Peyer's patch (tissue), 4 donors: Measurements from ENCODE around the gene ENTPD6. TPM values are rescaled to one million over a fixed set of nuclear protein-coding genes. Genes with fewer than 3 reads are reported as not detected.

ENCODE experiments used
- DNase-seq, 3 donors: peaks; one replicate each; pipeline ENCODE4 v3.0.0-alpha.2; 2017 to 2019
- H3K27ac ChIP-seq, 4 donors: fragments of 200-600 bp; sonication (generic); one replicate each; pipeline ENCODE4 v1.5.1; 2016 to 2019
- H3K27me3 ChIP-seq, 2 donors: fragments of 200-600 bp; sonication (generic); one replicate each; pipeline ENCODE4 v1.5.1; 2019
- H3K36me3 ChIP-seq, 3 donors: fragments of 200-600 bp; sonication (generic); one replicate each; pipeline ENCODE4 v1.5.1; 2016 to 2019
- H3K4me1 ChIP-seq, 4 donors: fragments of 200-600 bp; sonication (generic); one replicate each; pipeline ENCODE4 v1.5.1; 2016 to 2019
- H3K4me3 ChIP-seq, 4 donors: fragments of 200-600 bp; sonication (generic); 1 replicate in 3 of 4; 2 replicates in 1 of 4; pipeline ENCODE4 v1.5.1; 2016 to 2019; ENCODE audit warnings: mild to moderate bottlenecking in 1 of 4
- H3K9me3 ChIP-seq, 4 donors: fragments of 200-600 bp; sonication (generic); one replicate each; pipeline ENCODE4 v1.5.1; 2016 to 2019; ENCODE audit warnings: mild to moderate bottlenecking in 1 of 4
- CTCF ChIP-seq, 6 experiments: fragments of 450-650 bp in 4 of 6; fragments of 200-600 bp in 2 of 6; sonication (generic) in 1 of 6; IDR thresholded peaks; one replicate each; pipeline ENCODE4 v1.5.1; 2017 to 2019; ENCODE audit warnings: antibody characterized with exemption in 6 of 6, mild to moderate bottlenecking in 3 of 6, moderate library complexity in 1 of 6
- POLR2A ChIP-seq, 2 donors: fragments of 450-650 bp; IDR thresholded peaks; one replicate each; pipeline ENCODE4 v1.5.1; 2017; ENCODE audit warnings: antibody characterized with exemption in 2 of 2, mild to moderate bottlenecking in 2 of 2, moderate library complexity in 2 of 2
- total RNA-seq, 4 donors: library from RNA; depleted of rRNA; stranded (reverse); fragments of >200 nt; gene quantifications; one replicate each; pipeline ENCODE4 v1.1.0, GENCODE V29; 2016

ENTPD6 gene
- total RNA-seq, 4 donors from 2014 or later = 122 to 248 (median 213) TPM

GRCh38 chr20:25247000-25247517, 51.5 kb downstream of the ENTPD6 start:
- Histone ChIP-seq H3K4me3 (peak overlapping the region; percentile 88 to 95 (median 90)), H3K27me3 (no peaks in the 10 kb centered on the region), H3K4me1 (peaks cover 0 to 38% (median 4%) of the 10 kb centered on the region in 4 donors), H3K9me3 (no peaks in the 10 kb centered on the region), H3K36me3 (no peaks in the 10 kb centered on the region), H3K27ac (peak overlapping the region; percentile 82 to 98 (median 94))
- TF ChIP-seq CTCF (IDR thresholded peaks at IDR 0.05) (peak in 3 of 6 experiments; percentile 29 to 36 (median 33)), POLR2A (IDR thresholded peaks at IDR 0.05) (no peak)
- DNase-seq = peak; percentile 35 to 81 (median 78)

GRCh38 chr20:25247518-25247955, 52.0 kb downstream of the ENTPD6 start:
- TF ChIP-seq POLR2A (IDR thresholded peaks at IDR 0.05) (no peak), CTCF (IDR thresholded peaks at IDR 0.05) (no peak)
- Histone ChIP-seq H3K9me3 (no peaks in the 10 kb centered on the region), H3K4me1 (peaks cover 0 to 43% (median 4%) of the 10 kb centered on the region in 4 donors), H3K4me3 (peak overlapping the region; percentile 88 to 95 (median 90)), H3K27ac (peak overlapping the region; percentile 82 to 98 (median 94)), H3K27me3 (no peaks in the 10 kb centered on the region), H3K36me3 (no peaks in the 10 kb centered on the region)
- DNase-seq = peak in 2 of 3 donors; percentile 34 to 71

- peak within 1 kb of the TSS; percentile 82 to 98 (median 94) for H3K27ac ChIP-seq
- DNase-seq = peak; percentile 69 to 91 (median 87)
- peak; percentile 85 to 96 for TF ChIP-seq POLR2A (IDR thresholded peaks at IDR 0.05)
- peak in 1 of 6 experiments; percentile 2 for TF ChIP-seq CTCF (IDR thresholded peaks at IDR 0.05)
- H3K36me3 ChIP-seq = no peaks in the 10 kb centered on the region
- H3K4me1 ChIP-seq = peaks cover 0 to 49% (median 4%) of the 10 kb centered on the region in 4 donors
- H3K4me3 ChIP-seq = peak within 1 kb of the TSS; percentile 88 to 95 (median 90)
- H3K27me3 ChIP-seq = no peaks in the 10 kb centered on the region
- no peaks in the 10 kb centered on the region for H3K9me3 ChIP-seq
These were observed 52.7 kb downstream of the ENTPD6 start, which contains the start of gene PYGB for GRCh38 chr20:25247956-25248785. TSS of gene PYGB (plus strand) at chr20:25248085. CDS start at chr20:25248179, 94 bp downstream.

- Histone ChIP-seq H3K36me3 (no peaks in the 10 kb centered on the region), H3K9me3 (no peaks in the 10 kb centered on the region), H3K4me1 (peaks cover 0 to 55% (median 4%) of the 10 kb centered on the region in 4 donors), H3K27ac (peak overlapping the region in 3 of 4 donors; percentile 91 to 98 (median 97)), H3K27me3 (no peaks in the 10 kb centered on the region), H3K4me3 (peak overlapping the region; percentile 88 to 95 (median 90))
- no peak for TF ChIP-seq CTCF (IDR thresholded peaks at IDR 0.05)
- TF ChIP-seq POLR2A (IDR thresholded peaks at IDR 0.05) = no peak
- no peak for DNase-seq
These were observed 53.3 kb downstream of the ENTPD6 start for GRCh38 chr20:25248786-25249172.

- H3K36me3 ChIP-seq = no peaks in the 10 kb centered on the region
- H3K27ac ChIP-seq = peak overlapping the region in 2 of 4 donors; percentile 27 to 41
- H3K4me3 ChIP-seq = peak overlapping the region in 3 of 4 donors; percentile 88 to 95 (median 90)
- DNase-seq = no peak
- H3K9me3 ChIP-seq = no peaks in the 10 kb centered on the region
- H3K4me1 ChIP-seq = peaks cover 0 to 58% (median 4%) of the 10 kb centered on the region in 4 donors
- TF ChIP-seq POLR2A (IDR thresholded peaks at IDR 0.05) = no peak
- no peak for TF ChIP-seq CTCF (IDR thresholded peaks at IDR 0.05)
- no peaks in the 10 kb centered on the region for H3K27me3 ChIP-seq
These were observed 53.9 kb downstream of the ENTPD6 start for GRCh38 chr20:25249198-25249931.
